Endometrial microvascular endothelial cells (primary cell): ENCODE measurements around the gene ZBTB46. TPM values are rescaled to one million over a fixed set of nuclear protein-coding genes. Genes with fewer than 3 reads are reported as not detected.

Experiments
- in situ Hi-C: cut with HindIII; loops from 2 replicates; pipeline ENCODE4 v1.10.0; 2017; ENCODE audit warnings: low sequenced_read_pairs, low pct_unique_long_range_greater_than_20kb; ENCODE audit errors: inconsistent ontology term
- total RNA-seq: library from RNA; depleted of rRNA; stranded (reverse); fragments of >200 nt; gene quantifications from one replicate; pipeline ENCODE4 v1.2.3, GENCODE V29; 2015; ENCODE audit errors: inconsistent ontology term

ZBTB46 gene
- total RNA-seq, 1 donor from 2014 or later, result not detected

- in situ Hi-C loops, result no loop called here
Observed at GRCh38 chr20:63704749-63705117, 126.3 kb downstream of the ZBTB46 start.

GRCh38 chr20:63703976-63704748 lies 126.9 kb downstream of the ZBTB46 start:
- in situ Hi-C loops, result no loop called here

- in situ Hi-C loops, result no loop called here
Observed at GRCh38 chr20:63703471-63703975, 127.5 kb downstream of the ZBTB46 start.

- in situ Hi-C loops, result no loop called here
Observed at GRCh38 chr20:63702751-63703470, 128.2 kb downstream of the ZBTB46 start.

- in situ Hi-C loops, result no loop called here
Observed at GRCh38 chr20:63702036-63702665, 128.9 kb downstream of the ZBTB46 start.

GRCh38 chr20:63701329-63702035 lies 129.6 kb downstream of the ZBTB46 start:
- in situ Hi-C loops, result no loop called here

GRCh38 chr20:63701051-63701328 lies 130.1 kb downstream of the ZBTB46 start:
- in situ Hi-C loops, result no loop called here

- in situ Hi-C loops, result no loop called here
Observed at GRCh38 chr20:63700199-63701050, 130.6 kb downstream of the ZBTB46 start.

- in situ Hi-C loops, result no loop called here
Observed at GRCh38 chr20:63699466-63700198, 131.4 kb downstream of the ZBTB46 start.

- in situ Hi-C loops, result no loop called here
Observed at GRCh38 chr20:63698739-63699465, 132.2 kb downstream of the ZBTB46 start.

- in situ Hi-C loops, result no loop called here
Observed at GRCh38 chr20:63697868-63698545, 133.1 kb downstream of the ZBTB46 start.

- in situ Hi-C loops, result no loop called here
Observed at GRCh38 chr20:63697357-63697867, 133.7 kb downstream of the ZBTB46 start.

GRCh38 chr20:63696628-63697356 lies 134.3 kb downstream of the ZBTB46 start, which contains the start of gene TNFRSF6B:
Gene TNFRSF6B (plus strand): TSS chr20:63696652. CDS start chr20:63696768, 116 bp downstream.
- in situ Hi-C loops, result no loop called here

- in situ Hi-C loops, result no loop called here
Observed at GRCh38 chr20:63696306-63696627, 134.8 kb downstream of the ZBTB46 start.

GRCh38 chr20:63695424-63696305 lies 135.4 kb downstream of the ZBTB46 start:
- in situ Hi-C loops, result no loop called here
